ENCODE results near the gene PICK1.
"Not testable (repeated sequence)": the region's sequence is repeated elsewhere in the genome, so short reads cannot be mapped to it uniquely, and the experiment has no call there.

Gene PICK1

DNA sequence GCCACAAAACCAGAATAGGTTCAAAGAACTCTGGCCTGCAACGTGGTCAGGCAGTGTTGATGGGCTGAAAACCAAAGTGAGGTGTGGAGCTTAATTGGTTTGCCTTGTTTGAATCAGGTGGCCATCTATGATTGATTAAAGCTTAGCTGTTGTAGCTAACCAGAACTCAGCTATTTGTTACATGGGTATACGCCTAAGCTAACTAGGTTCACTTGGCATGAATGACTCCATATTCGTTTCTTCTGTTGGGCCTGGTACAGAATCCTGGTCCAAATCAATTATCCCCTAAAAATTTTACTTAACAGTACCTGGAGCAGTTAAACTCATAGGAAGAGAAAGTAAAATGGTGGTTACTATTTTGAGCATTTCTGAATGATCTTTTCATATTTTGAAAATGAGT, 61.0 kb downstream of the PICK1 start:
- POLR2A ChIA-PET, result no interaction called here
- no peak for DNase-seq (ENCODE audit: extremely low spot score)
- CTCF ChIA-PET, result interaction anchor here (1.6 kb wide), 1 partner anchor 236 kb away, joined by 4 read pairs; no protein-coding TSS in a partner anchor
- TF ChIP-seq, protein P1, sequence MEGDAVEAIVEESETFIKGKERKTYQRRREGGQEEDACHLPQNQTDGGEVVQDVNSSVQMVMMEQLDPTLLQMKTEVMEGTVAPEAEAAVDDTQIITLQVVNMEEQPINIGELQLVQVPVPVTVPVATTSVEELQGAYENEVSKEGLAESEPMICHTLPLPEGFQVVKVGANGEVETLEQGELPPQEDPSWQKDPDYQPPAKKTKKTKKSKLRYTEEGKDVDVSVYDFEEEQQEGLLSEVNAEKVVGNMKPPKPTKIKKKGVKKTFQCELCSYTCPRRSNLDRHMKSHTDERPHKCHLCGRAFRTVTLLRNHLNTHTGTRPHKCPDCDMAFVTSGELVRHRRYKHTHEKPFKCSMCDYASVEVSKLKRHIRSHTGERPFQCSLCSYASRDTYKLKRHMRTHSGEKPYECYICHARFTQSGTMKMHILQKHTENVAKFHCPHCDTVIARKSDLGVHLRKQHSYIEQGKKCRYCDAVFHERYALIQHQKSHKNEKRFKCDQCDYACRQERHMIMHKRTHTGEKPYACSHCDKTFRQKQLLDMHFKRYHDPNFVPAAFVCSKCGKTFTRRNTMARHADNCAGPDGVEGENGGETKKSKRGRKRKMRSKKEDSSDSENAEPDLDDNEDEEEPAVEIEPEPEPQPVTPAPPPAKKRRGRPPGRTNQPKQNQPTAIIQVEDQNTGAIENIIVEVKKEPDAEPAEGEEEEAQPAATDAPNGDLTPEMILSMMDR (IDR thresholded peaks at IDR 0.05; ENCODE audit: control extremely low read depth, extremely low read depth, low read depth, missing control alignments), result no peak

DNA sequence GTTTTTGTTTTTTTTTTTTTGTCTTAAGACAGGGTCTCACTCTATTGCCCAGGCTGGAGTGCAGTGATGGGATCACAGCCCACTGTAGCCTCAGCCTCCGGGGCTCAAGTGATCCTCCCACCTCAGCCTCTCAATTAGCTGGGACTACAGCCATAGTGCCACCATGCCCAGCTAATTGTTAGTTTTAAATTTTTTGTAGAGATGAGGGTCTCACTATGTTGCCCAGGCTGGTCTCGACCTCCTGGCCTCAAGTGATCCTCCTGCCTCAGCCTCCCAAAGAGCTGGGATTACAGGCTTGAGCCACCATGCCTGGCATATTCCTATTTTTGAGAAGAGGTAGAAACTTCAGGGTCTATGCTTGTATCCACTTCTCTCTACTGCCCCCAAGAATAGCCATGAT, 61.5 kb downstream of the PICK1 start:
- DNase-seq (ENCODE audit: extremely low spot score); POLR2A ChIA-PET: not testable (repeated sequence)
- CTCF ChIA-PET, result interaction anchor here (1.6 kb wide), 1 partner anchor 236 kb away, joined by 4 read pairs; no protein-coding TSS in a partner anchor

DNA sequence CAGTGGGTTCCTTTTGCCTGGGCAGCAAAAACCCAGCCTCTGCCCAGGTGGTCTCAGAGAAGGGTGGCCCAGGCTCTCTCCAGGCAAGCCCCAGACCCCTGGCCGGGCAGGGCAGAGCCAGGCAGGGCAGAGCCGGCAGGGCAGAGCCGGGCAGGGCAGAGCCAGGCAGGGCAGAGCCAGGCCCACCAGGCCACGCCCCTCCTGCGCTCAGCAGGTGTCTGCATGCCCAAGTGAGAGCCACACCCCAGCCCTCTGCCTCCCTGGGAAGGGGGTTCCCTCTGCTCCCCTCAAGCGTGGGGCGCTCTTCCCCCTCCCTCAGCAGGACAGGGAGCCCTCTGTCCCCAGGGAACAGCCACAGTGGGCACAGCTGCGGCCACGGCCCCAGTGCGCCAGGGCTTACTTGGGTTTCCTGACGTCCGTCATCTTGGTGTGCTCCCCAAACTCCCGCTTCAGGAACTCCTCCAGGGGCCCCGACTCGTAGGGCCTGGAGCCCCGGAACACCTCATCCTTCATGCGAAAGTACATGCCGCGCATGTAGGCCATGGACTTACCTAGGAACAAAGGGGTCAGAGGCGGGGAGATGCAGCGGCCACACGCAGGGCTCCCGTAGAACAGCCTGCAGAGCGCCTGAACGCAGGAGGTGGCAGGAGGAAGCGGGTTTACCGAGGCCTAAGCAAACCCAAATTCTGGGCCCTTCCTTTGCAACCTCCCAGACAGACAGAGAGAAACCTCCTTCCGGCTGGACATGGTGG, 63.3 kb downstream of the PICK1 start:
- ChIA-PET POLR2A (no interaction called here), CTCF (interaction anchor here (1.6 kb wide), 2 partner anchors 9 to 19 kb away, joined by 3 to 6 read pairs; no protein-coding TSS in a partner anchor)
- no peak for DNase-seq (ENCODE audit: extremely low spot score)
- TF ChIP-seq, protein P1 (IDR thresholded peaks at IDR 0.05; ENCODE audit: control extremely low read depth, extremely low read depth, low read depth, missing control alignments), result no peak

DNA sequence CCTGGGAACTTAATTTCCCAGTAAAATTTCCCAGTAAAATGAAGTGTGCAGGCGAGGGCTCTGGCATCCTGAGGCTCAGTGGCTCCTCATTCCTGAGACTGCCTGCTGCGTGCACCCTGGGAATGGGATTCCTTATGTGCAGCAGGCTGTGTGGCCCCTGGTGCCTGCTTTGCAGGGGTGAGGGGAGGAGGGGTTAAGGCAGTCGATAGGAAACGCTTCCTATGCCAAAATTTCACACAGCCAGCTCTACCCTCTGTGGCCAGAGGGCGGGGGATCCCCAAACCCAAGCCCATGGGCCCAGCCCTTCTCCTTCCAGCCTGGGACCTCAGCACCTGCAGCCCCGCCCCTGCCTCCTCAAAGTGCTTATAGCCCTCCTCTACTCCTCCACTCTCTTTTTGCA, 65.4 kb downstream of the PICK1 start:
- TF ChIP-seq, protein P1 (IDR thresholded peaks at IDR 0.05; ENCODE audit: control extremely low read depth, extremely low read depth, low read depth, missing control alignments), result no peak
- DNase-seq (ENCODE audit: extremely low spot score), result no peak
- ChIA-PET CTCF (interaction anchor here (1.2 to 2.8 kb wide), 2 partner anchors 8 to 9 kb away, joined by 3 to 12 read pairs; no protein-coding TSS in a partner anchor), POLR2A (no interaction called here)

DNA sequence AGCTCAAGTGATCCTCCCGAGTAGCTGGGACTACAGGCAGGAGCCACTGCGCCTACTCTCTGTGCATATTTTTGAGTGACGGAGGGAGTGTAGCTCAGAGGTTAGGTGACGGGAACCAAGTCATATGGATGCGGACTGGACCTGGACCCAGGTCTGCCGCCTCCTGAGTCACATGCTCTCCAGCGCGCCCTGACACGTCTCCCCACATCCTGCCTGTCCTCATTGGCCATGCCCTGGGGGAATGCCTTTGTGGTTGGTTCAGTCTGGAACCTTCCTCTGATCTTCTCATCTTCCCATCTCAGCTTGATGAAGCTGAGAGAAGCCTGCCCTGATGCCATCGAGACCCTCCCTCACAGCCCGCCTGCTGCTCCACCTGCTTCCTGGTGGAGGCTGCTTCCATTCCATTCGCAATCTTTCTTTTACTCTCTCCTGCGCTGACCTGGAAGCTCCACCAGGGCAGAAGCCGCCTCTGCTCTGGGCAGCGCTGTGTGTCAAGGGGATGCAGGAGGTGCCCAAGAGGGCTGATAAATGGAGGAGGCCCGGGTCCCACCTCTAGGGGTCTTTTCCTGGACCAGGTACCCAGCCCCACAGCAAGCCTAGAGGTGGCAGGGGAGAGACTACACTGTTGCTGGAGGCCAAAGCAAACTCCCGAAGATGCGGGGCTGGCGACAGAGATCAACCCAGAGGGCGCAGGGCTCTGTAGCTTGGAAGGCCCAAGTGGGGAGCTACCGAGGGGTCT, 67.2 kb downstream of the PICK1 start:
- DNase-seq (ENCODE audit: extremely low spot score), result no peak
- ChIA-PET CTCF (interaction anchor here (1.2 to 2.8 kb wide), 3 partner anchors 10 to 26 kb away, joined by 3 to 12 read pairs (median 3); no protein-coding TSS in a partner anchor), POLR2A (no interaction called here)
- TF ChIP-seq, protein P1 (IDR thresholded peaks at IDR 0.05; ENCODE audit: control extremely low read depth, extremely low read depth, low read depth, missing control alignments), result no peak

DNA sequence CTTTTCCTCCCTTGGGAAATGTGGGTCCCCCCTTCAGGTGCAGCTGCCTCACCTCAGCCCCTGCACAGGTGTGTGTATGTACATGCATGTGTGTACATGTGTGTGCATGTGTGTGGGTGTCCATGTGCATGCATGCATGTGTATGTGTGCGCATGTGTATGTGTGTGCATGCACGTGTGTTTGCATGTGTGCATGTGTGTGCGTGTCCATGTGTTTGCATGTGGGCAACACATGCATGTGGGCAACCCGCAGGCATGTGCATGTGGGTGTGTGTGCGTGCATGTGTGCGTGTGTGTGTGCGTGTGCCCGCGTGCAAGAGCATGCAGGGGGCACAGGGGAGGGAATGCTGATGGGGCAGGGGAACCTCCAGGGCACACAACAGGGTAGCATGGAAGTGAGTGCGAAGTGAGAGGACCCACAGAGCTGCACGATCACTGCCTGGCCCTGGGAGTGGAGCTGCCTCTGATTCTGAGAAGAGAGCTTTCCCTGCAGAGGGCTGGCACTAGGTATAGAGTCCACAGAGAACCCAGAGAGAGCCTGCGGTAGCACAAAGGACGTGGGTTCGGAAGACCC, 67.9 kb downstream of the PICK1 start:
- TF ChIP-seq, protein P1 (IDR thresholded peaks at IDR 0.05; ENCODE audit: control extremely low read depth, extremely low read depth, low read depth, missing control alignments), result no peak
- CTCF ChIA-PET, result interaction anchor here (1.3 to 2.0 kb wide), 2 partner anchors 10 to 20 kb away, joined by 3 to 4 read pairs; no protein-coding TSS in a partner anchor
- no peak for DNase-seq (ENCODE audit: extremely low spot score)
- POLR2A ChIA-PET, result no interaction called here
